ENCODE measurements around the gene USP49. TPM values are rescaled to one million over a fixed set of nuclear protein-coding genes. Genes with fewer than 3 reads are reported as not detected.

Gene USP49
- total and polyA plus RNA-seq, 2 of the 13 experiments (the other 11 are each of a cell fraction or from before 2014, with no cell fraction given) = 2.9 to 4.3 TPM

DNA sequence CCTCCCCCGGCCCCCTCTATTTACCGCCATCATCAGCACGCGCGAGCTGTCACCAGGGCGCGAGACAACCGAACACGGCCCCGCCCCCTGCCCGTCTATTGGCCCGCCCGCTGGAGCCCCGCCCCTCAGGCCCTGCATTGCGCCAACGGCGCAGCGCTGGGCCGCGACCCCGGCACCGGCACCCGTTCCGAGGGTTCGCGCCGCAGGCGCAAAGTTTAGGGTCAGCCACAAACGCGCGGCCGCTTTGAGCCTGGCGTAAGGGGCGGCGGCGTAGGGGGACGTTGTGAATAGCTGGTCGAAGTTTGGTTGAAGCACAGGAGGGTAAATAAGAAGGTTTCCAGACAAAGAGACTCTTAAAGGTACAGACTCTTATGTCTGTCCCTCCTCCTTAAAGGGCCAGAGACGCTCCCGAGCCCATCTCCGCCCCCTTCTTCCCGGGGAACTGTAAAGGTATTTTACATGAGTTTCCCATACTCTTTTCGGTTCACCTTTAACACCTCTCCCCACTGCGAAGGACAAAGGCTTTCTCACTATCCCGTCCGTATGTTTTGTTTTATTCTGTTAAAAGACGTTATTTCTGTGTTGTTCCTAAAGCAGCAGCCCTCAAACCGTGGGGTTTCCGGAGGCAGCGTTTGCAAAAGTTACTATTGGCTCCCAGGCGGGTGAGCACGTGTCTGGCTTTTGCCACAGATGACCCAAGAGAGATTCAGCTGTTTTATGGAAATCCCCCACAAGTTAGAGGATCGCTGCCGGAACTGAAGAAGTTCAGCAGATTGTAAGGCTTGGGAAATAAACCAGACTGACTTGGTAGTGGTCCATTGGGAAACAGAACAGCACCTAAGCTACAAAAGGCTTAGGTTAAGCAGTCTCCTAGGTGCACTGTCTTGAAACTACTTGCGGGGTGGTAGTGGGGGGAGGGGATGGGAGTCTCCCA, at the start of gene USP49 (continued):
- TF ChIP-seq, protein P1, sequence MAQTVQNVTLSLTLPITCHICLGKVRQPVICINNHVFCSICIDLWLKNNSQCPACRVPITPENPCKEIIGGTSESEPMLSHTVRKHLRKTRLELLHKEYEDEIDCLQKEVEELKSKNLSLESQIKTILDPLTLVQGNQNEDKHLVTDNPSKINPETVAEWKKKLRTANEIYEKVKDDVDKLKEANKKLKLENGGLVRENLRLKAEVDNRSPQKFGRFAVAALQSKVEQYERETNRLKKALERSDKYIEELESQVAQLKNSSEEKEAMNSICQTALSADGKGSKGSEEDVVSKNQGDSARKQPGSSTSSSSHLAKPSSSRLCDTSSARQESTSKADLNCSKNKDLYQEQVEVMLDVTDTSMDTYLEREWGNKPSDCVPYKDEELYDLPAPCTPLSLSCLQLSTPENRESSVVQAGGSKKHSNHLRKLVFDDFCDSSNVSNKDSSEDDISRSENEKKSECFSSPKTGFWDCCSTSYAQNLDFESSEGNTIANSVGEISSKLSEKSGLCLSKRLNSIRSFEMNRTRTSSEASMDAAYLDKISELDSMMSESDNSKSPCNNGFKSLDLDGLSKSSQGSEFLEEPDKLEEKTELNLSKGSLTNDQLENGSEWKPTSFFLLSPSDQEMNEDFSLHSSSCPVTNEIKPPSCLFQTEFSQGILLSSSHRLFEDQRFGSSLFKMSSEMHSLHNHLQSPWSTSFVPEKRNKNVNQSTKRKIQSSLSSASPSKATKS (CRISPR knock-in tag; IDR thresholded peaks at IDR 0.05) = no peak
- no peak for TF ChIP-seq ZNF326 (CRISPR knock-in tag; IDR thresholded peaks at IDR 0.05; ENCODE audit: borderline replicate concordance)
- no peak for TF ChIP-seq BRD4 (CRISPR knock-in tag; IDR thresholded peaks at IDR 0.05)
- TF ChIP-seq ARNT (IDR thresholded peaks at IDR 0.05) = no peak
- TF ChIP-seq EP300 (IDR thresholded peaks at IDR 0.05; ENCODE audit: low read depth in 2 of 2, low read length in 2 of 2) = no peak
- no peak for TF ChIP-seq EP300 (CRISPR knock-in tag; IDR thresholded peaks at IDR 0.05; ENCODE audit: borderline replicate concordance)
- TF ChIP-seq TEAD2 (CRISPR knock-in tag; IDR thresholded peaks at IDR 0.05) = no peak
- TF ChIP-seq PTBP1 (IDR thresholded peaks at IDR 0.05; ENCODE audit: low read depth, low read length, poor library complexity, severe bottlenecking) = no peak
- TF ChIP-seq ZMAT3 (CRISPR knock-in tag; conservative IDR thresholded peaks at IDR 0.05) = peak; percentile 67; the same call in 1 of the 2 replicates
- no peak for TF ChIP-seq NFKBIZ (CRISPR knock-in tag; IDR thresholded peaks at IDR 0.05)
- TF ChIP-seq HNF4G (IDR thresholded peaks at IDR 0.05; ENCODE audit: borderline replicate concordance, low read depth, low read length) = no peak
- 0 out of 2 replicates have a peak, but pooled peaks have one; percentile 41 for TF ChIP-seq HNF4G (CRISPR knock-in tag; IDR thresholded peaks at IDR 0.05; ENCODE audit: borderline replicate concordance, low read depth)
- TF ChIP-seq, protein P2, sequence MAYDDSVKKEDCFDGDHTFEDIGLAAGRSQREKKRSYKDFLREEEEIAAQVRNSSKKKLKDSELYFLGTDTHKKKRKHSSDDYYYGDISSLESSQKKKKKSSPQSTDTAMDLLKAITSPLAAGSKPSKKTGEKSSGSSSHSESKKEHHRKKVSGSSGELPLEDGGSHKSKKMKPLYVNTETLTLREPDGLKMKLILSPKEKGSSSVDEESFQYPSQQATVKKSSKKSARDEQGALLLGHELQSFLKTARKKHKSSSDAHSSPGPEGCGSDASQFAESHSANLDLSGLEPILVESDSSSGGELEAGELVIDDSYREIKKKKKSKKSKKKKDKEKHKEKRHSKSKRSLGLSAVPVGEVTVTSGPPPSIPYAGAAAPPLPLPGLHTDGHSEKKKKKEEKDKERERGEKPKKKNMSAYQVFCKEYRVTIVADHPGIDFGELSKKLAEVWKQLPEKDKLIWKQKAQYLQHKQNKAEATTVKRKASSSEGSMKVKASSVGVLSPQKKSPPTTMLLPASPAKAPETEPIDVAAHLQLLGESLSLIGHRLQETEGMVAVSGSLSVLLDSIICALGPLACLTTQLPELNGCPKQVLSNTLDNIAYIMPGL (CRISPR knock-in tag; IDR thresholded peaks at IDR 0.05; ENCODE audit: borderline replicate concordance in 1 of 2, low read depth in 1 of 2) = 0 out of 4 replicates have a peak, but pooled peaks of 1 of the 2 experiments have one; percentile 39
- TF ChIP-seq SP5 (CRISPR knock-in tag; IDR thresholded peaks at IDR 0.05; ENCODE audit: borderline replicate concordance, low read depth) = peak; percentile 38; the same call in 1 of the 2 replicates
- TF ChIP-seq WIZ (CRISPR knock-in tag; IDR thresholded peaks at IDR 0.05) = no peak
- TF ChIP-seq ZNF234 (CRISPR knock-in tag; conservative IDR thresholded peaks at IDR 0.05) = no peak
- no peak for TF ChIP-seq MEIS1 (CRISPR knock-in tag; IDR thresholded peaks at IDR 0.05; ENCODE audit: borderline replicate concordance)
- no peak for TF ChIP-seq ZNF546 (CRISPR knock-in tag; conservative IDR thresholded peaks at IDR 0.05)
- TF ChIP-seq ZNF296 (CRISPR knock-in tag; conservative IDR thresholded peaks at IDR 0.05) = no peak
- TF ChIP-seq, protein P3, sequence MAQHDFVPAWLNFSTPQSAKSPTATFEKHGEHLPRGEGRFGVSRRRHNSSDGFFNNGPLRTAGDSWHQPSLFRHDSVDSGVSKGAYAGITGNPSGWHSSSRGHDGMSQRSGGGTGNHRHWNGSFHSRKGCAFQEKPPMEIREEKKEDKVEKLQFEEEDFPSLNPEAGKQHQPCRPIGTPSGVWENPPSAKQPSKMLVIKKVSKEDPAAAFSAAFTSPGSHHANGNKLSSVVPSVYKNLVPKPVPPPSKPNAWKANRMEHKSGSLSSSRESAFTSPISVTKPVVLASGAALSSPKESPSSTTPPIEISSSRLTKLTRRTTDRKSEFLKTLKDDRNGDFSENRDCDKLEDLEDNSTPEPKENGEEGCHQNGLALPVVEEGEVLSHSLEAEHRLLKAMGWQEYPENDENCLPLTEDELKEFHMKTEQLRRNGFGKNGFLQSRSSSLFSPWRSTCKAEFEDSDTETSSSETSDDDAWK (CRISPR knock-in tag; IDR thresholded peaks at IDR 0.05) = no peak
- no peak; the same call in 1 of the 2 replicates for TF ChIP-seq HIVEP1 (CRISPR knock-in tag; IDR thresholded peaks at IDR 0.05)
- TF ChIP-seq ZNF235 (CRISPR knock-in tag; IDR thresholded peaks at IDR 0.05; ENCODE audit: borderline replicate concordance) = no peak
- TF ChIP-seq GATAD2A (CRISPR knock-in tag; IDR thresholded peaks at IDR 0.05) = no peak
- no peak for TF ChIP-seq ZEB1 (IDR thresholded peaks at IDR 0.05; ENCODE audit: insufficient replicate concordance, low read depth)
- TF ChIP-seq ZBTB7B (CRISPR knock-in tag; IDR thresholded peaks at IDR 0.05) = peak; percentile 48; the same call in 1 of the 2 replicates
- TF ChIP-seq CHCHD3 (CRISPR knock-in tag; IDR thresholded peaks at IDR 0.05) = no peak
